ENCODE results near the gene SEMA4G. TPM values are rescaled to one million over a fixed set of nuclear protein-coding genes. Genes with fewer than 3 reads are reported as not detected.

SEMA4G gene
- total and polyA plus RNA-seq, 3 experiments from 2014 or later, result 0.06 to 0.57 (median 0.49) TPM

GRCh38 chr10:101013365-101013825, 44.1 kb downstream of the SEMA4G start:
- Mint-ChIP-seq H3K27ac (peak overlapping the region in 2 of 8 donors; percentile 11 to 69), H3K4me1 (peaks cover 9 to 17% (median 17%) of the 10 kb centered on the region in 3 donors), H3K9me3 (no peaks in the 10 kb centered on the region), H3K4me3 (no peak overlapping the region), H3K36me3 (peaks cover 0 to 4% (median 2%) of the 10 kb centered on the region in 3 donors), H3K27me3 (peaks cover 28 to 32% of the 10 kb centered on the region in 2 donors)
- H3K9me3 ChIP-seq (ENCODE audit: low read length), result no peaks in the 10 kb centered on the region
- H3K4me1 ChIP-seq (ENCODE audit: insufficient read depth, low read length), result peaks cover 13% of the 10 kb centered on the region
- H3K27me3 ChIP-seq (ENCODE audit: insufficient read depth, low read length, poor library complexity, severe bottlenecking), result peaks cover 18% of the 10 kb centered on the region
- ChIA-PET CTCF (interaction anchor here (1.3 to 6.9 kb wide), 12 partner anchors 9 to 478 kb away, joined by 3 to 98 read pairs (median 6); partner anchors contain the start of genes HIF1AN, LZTS2, MRPL43 and SLF2), POLR2A (interaction anchor here (0.6 kb wide), 1 partner anchor 155 kb away, joined by 4 read pairs; no protein-coding TSS in a partner anchor)
- DNase-seq, result no peak
- no peak overlapping the region for H3K4me3 ChIP-seq (ENCODE audit: low read length)
- no peak overlapping the region for H3K27ac ChIP-seq (ENCODE audit: low read depth, low read length)
- no peaks in the 10 kb centered on the region for H3K36me3 ChIP-seq (ENCODE audit: insufficient read depth, low read length)

- H3K36me3 Mint-ChIP-seq, result peaks cover 0 to 4% (median 2%) of the 10 kb centered on the region in 3 donors
- peaks cover 30 to 36% of the 10 kb centered on the region in 2 donors for H3K27me3 Mint-ChIP-seq
- CTCF ChIA-PET, result interaction anchor here (0.6 to 6.9 kb wide), 24 partner anchors 10 to 479 kb away, joined by 3 to 98 read pairs (median 5); partner anchors contain the start of genes HIF1AN, KAZALD1, LZTS2 and MRPL43
- H3K27ac Mint-ChIP-seq, result no peak overlapping the region
- H3K4me1 Mint-ChIP-seq, result peaks cover 9 to 19% (median 17%) of the 10 kb centered on the region in 3 donors
- no peak overlapping the region for H3K27ac ChIP-seq (ENCODE audit: low read depth, low read length)
- peaks cover 13% of the 10 kb centered on the region for H3K4me1 ChIP-seq (ENCODE audit: insufficient read depth, low read length)
- H3K4me3 ChIP-seq (ENCODE audit: low read length), result no peak overlapping the region
- DNase-seq, result peak; percentile 65 to 78 (median 70)
- POLR2A ChIA-PET, result no interaction called here
- no peaks in the 10 kb centered on the region for H3K9me3 ChIP-seq (ENCODE audit: low read length)
- no peaks in the 10 kb centered on the region for H3K36me3 ChIP-seq (ENCODE audit: insufficient read depth, low read length)
- H3K9me3 Mint-ChIP-seq, result no peaks in the 10 kb centered on the region
- peaks cover 20% of the 10 kb centered on the region for H3K27me3 ChIP-seq (ENCODE audit: insufficient read depth, low read length, poor library complexity, severe bottlenecking)
- no peak overlapping the region for H3K4me3 Mint-ChIP-seq
These were observed 45.1 kb downstream of the SEMA4G start for GRCh38 chr10:101014230-101014884.

- H3K4me3 ChIP-seq (ENCODE audit: low read length), result no peak overlapping the region
- H3K27ac ChIP-seq (ENCODE audit: low read depth, low read length), result no peak overlapping the region
- H3K9me3 ChIP-seq (ENCODE audit: low read length), result no peaks in the 10 kb centered on the region
- peaks cover 13% of the 10 kb centered on the region for H3K4me1 ChIP-seq (ENCODE audit: insufficient read depth, low read length)
- H3K27ac Mint-ChIP-seq, result no peak overlapping the region
- H3K27me3 ChIP-seq (ENCODE audit: insufficient read depth, low read length, poor library complexity, severe bottlenecking), result peaks cover 20% of the 10 kb centered on the region
- H3K4me1 Mint-ChIP-seq, result peaks cover 9 to 19% (median 17%) of the 10 kb centered on the region in 3 donors
- no peak overlapping the region for H3K4me3 Mint-ChIP-seq
- no peaks in the 10 kb centered on the region for H3K9me3 Mint-ChIP-seq
- POLR2A ChIA-PET, result no interaction called here
- H3K36me3 ChIP-seq (ENCODE audit: insufficient read depth, low read length), result no peaks in the 10 kb centered on the region
- DNase-seq, result no peak
- CTCF ChIA-PET, result interaction anchor here (0.6 to 6.9 kb wide), 27 partner anchors 11 to 479 kb away, joined by 3 to 98 read pairs (median 5); partner anchors contain the start of genes HIF1AN, KAZALD1, LZTS2 and MRPL43
- peaks cover 31 to 39% of the 10 kb centered on the region in 2 donors for H3K27me3 Mint-ChIP-seq
- H3K36me3 Mint-ChIP-seq, result peaks cover 0 to 4% (median 2%) of the 10 kb centered on the region in 3 donors
These were observed 45.8 kb downstream of the SEMA4G start for GRCh38 chr10:101014966-101015581.

GRCh38 chr10:101015582-101015973, 46.3 kb downstream of the SEMA4G start:
- Mint-ChIP-seq H3K9me3 (no peaks in the 10 kb centered on the region), H3K36me3 (peaks cover 0 to 4% (median 2%) of the 10 kb centered on the region in 3 donors), H3K4me1 (peaks cover 9 to 19% (median 17%) of the 10 kb centered on the region in 3 donors), H3K27ac (no peak overlapping the region), H3K27me3 (peaks cover 35 to 42% of the 10 kb centered on the region in 2 donors), H3K4me3 (no peak overlapping the region)
- no peaks in the 10 kb centered on the region for H3K36me3 ChIP-seq (ENCODE audit: insufficient read depth, low read length)
- ChIA-PET CTCF (interaction anchor here (0.7 to 6.9 kb wide), 10 partner anchors 11 to 51 kb away, joined by 3 to 98 read pairs (median 8); partner anchors contain the start of genes KAZALD1, LZTS2, PDZD7 and SFXN3), POLR2A (interaction anchor here (0.9 kb wide), 1 partner anchor 15 kb away, joined by 3 read pairs; the partner anchor contains the start of genes PDZD7 and SFXN3)
- DNase-seq, result no peak
- peaks cover 20% of the 10 kb centered on the region for H3K27me3 ChIP-seq (ENCODE audit: insufficient read depth, low read length, poor library complexity, severe bottlenecking)
- H3K4me3 ChIP-seq (ENCODE audit: low read length), result no peak overlapping the region
- H3K27ac ChIP-seq (ENCODE audit: low read depth, low read length), result no peak overlapping the region
- H3K9me3 ChIP-seq (ENCODE audit: low read length), result no peaks in the 10 kb centered on the region
- H3K4me1 ChIP-seq (ENCODE audit: insufficient read depth, low read length), result peaks cover 13% of the 10 kb centered on the region

GRCh38 chr10:101016814-101017213, 47.5 kb downstream of the SEMA4G start:
- Histone ChIP-seq H3K36me3 (ENCODE audit: insufficient read depth, low read length) (no peaks in the 10 kb centered on the region), H3K4me3 (ENCODE audit: low read length) (no peak overlapping the region), H3K27ac (ENCODE audit: low read depth, low read length) (no peak overlapping the region), H3K9me3 (ENCODE audit: low read length) (no peaks in the 10 kb centered on the region), H3K4me1 (ENCODE audit: insufficient read depth, low read length) (peaks cover 13% of the 10 kb centered on the region), H3K27me3 (ENCODE audit: insufficient read depth, low read length, poor library complexity, severe bottlenecking) (peaks cover 20% of the 10 kb centered on the region)
- no peaks in the 10 kb centered on the region for H3K9me3 Mint-ChIP-seq
- H3K27ac Mint-ChIP-seq, result no peak overlapping the region
- no peak for DNase-seq
- peaks cover 9 to 19% (median 17%) of the 10 kb centered on the region in 3 donors for H3K4me1 Mint-ChIP-seq
- H3K27me3 Mint-ChIP-seq, result peaks cover 38 to 49% of the 10 kb centered on the region in 2 donors
- ChIA-PET CTCF (interaction anchor here (1.2 to 6.9 kb wide), 6 partner anchors 11 to 69 kb away, joined by 3 to 98 read pairs (median 13); partner anchors contain the start of genes LZTS2, PDZD7, SEMA4G and SFXN3), POLR2A (interaction anchor here (0.7 kb wide), 1 partner anchor 11 kb away, joined by 3 read pairs; no protein-coding TSS in a partner anchor)
- H3K4me3 Mint-ChIP-seq, result no peak overlapping the region
- H3K36me3 Mint-ChIP-seq, result peaks cover 0 to 4% (median 2%) of the 10 kb centered on the region in 3 donors

- CTCF ChIA-PET, result interaction anchor here (0.6 to 6.9 kb wide), 13 partner anchors 9 to 456 kb away, joined by 3 to 98 read pairs (median 6); partner anchors contain the start of genes LZTS2, PDZD7 and SFXN3
- no peaks in the 10 kb centered on the region for H3K9me3 ChIP-seq (ENCODE audit: low read length)
- H3K36me3 ChIP-seq (ENCODE audit: insufficient read depth, low read length), result no peaks in the 10 kb centered on the region
- H3K27me3 ChIP-seq (ENCODE audit: insufficient read depth, low read length, poor library complexity, severe bottlenecking), result peaks cover 20% of the 10 kb centered on the region
- H3K4me1 Mint-ChIP-seq, result peaks cover 4 to 14% (median 10%) of the 10 kb centered on the region in 3 donors
- H3K9me3 Mint-ChIP-seq, result no peaks in the 10 kb centered on the region
- POLR2A ChIA-PET, result interaction anchor here (0.6 kb wide), 1 partner anchor 839 kb away, joined by 4 read pairs; no protein-coding TSS in a partner anchor
- no peak overlapping the region for H3K4me3 Mint-ChIP-seq
- H3K27ac ChIP-seq (ENCODE audit: low read depth, low read length), result no peak overlapping the region
- H3K4me3 ChIP-seq (ENCODE audit: low read length), result no peak overlapping the region
- peaks cover 0 to 4% (median 2%) of the 10 kb centered on the region in 3 donors for H3K36me3 Mint-ChIP-seq
- peaks cover 6% of the 10 kb centered on the region for H3K4me1 ChIP-seq (ENCODE audit: insufficient read depth, low read length)
- DNase-seq, result no peak
- H3K27ac Mint-ChIP-seq, result no peak overlapping the region
- peaks cover 36 to 52% of the 10 kb centered on the region in 2 donors for H3K27me3 Mint-ChIP-seq
These were observed 48.9 kb downstream of the SEMA4G start for GRCh38 chr10:101018118-101018599.

- Mint-ChIP-seq H3K4me3 (no peak overlapping the region), H3K4me1 (peaks cover 2 to 10% (median 6%) of the 10 kb centered on the region in 3 donors), H3K36me3 (peaks cover 0 to 4% (median 2%) of the 10 kb centered on the region in 3 donors), H3K27me3 (peaks cover 36 to 52% of the 10 kb centered on the region in 2 donors), H3K27ac (no peak overlapping the region), H3K9me3 (no peaks in the 10 kb centered on the region)
- Histone ChIP-seq H3K27me3 (ENCODE audit: insufficient read depth, low read length, poor library complexity, severe bottlenecking) (peaks cover 20% of the 10 kb centered on the region), H3K27ac (ENCODE audit: low read depth, low read length) (no peak overlapping the region), H3K9me3 (ENCODE audit: low read length) (no peaks in the 10 kb centered on the region), H3K4me3 (ENCODE audit: low read length) (no peak overlapping the region), H3K4me1 (ENCODE audit: insufficient read depth, low read length) (peaks cover 3% of the 10 kb centered on the region), H3K36me3 (ENCODE audit: insufficient read depth, low read length) (no peaks in the 10 kb centered on the region)
- ChIA-PET POLR2A (interaction anchor here (0.7 kb wide), 1 partner anchor 104 kb away, joined by 4 read pairs; no protein-coding TSS in a partner anchor), CTCF (interaction anchor here (0.6 to 6.9 kb wide), 17 partner anchors 9 to 105 kb away, joined by 3 to 98 read pairs (median 6); partner anchors contain the start of genes LZTS2, PDZD7 and SFXN3)
- peak; percentile 36 to 79 (median 53) for DNase-seq
These were observed 49.5 kb downstream of the SEMA4G start for GRCh38 chr10:101018600-101019439.
